ENCODE results near the gene SETBP1.

SETBP1 gene

DNA sequence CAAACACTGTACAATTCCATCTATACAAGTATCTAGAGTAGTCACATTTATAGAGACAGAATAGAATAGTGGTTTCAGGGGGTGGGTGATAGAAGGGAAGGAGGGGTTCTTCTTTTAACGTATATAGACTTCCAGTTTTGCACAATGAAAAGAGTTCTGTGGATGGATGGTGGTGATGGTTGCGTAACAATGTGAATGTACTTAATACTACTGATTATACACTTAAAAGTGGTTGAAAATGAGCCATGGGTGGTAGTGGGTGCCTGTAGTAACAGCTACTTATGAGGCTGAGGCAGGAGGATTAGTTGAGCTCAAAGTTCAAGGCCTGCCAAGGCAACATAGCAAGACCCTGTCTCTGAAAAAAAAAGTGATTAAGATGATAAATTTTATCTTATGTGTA, 85.8 kb downstream of the SETBP1 start:
- no peak for DNase-seq

DNA sequence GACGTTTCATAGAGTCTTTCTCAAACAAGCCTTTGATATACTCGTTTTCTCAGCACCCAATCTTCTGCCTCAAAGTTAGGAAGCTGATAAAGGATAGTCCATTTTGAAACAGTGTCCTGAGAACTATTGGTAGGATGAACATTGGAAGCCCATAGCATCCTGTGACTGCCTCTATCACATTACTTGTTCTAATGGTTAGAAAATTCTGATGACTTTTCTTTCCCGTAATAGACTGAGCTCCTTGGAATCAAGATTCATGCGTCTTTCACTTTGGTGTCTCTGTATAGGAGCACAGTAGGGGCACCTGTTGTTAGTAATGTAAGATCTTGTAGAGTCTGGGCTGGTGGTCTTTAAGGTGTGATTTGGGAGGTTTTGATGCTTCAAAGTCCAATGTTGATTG, 87.1 kb downstream of the SETBP1 start:
- no peak for DNase-seq

DNA sequence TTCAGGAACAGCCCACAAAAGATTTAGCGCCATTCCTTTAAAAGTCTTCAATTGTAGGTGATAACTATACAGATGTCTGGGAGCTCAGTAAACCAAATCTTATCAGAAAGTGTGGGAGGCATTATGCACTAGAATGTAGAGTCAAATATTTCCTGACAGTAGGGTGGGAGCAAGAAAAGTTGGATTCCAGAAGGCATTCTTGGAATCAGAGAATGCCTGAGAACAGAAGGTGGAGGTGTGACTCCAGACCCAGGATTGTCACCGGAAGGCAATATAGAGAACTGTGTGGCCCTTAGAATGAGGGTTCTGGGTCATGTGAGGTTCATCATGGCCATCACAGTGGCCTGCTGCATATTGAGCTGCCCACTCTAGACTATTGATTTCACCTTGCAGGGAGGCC, 90.0 kb downstream of the SETBP1 start:
- no peak for DNase-seq

DNA sequence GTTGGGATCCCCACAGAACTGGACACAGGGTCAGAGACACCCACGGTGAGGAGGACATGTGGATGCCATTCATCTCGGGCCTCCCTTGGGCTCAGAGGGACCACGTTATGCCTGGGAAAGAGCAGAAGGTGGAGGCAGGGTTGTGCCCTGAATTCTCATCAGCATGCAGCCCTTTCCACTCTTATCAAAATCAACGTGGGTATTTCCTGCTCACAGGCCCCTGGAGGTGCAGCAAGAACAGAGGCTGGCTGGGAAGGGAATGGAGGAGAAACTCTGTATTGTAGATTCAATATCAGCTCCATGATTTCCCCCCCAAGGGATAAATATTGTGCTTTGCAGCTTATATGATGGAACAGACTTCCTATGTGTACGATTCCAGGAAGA, 90.9 kb downstream of the SETBP1 start:
- no peak for DNase-seq

DNA sequence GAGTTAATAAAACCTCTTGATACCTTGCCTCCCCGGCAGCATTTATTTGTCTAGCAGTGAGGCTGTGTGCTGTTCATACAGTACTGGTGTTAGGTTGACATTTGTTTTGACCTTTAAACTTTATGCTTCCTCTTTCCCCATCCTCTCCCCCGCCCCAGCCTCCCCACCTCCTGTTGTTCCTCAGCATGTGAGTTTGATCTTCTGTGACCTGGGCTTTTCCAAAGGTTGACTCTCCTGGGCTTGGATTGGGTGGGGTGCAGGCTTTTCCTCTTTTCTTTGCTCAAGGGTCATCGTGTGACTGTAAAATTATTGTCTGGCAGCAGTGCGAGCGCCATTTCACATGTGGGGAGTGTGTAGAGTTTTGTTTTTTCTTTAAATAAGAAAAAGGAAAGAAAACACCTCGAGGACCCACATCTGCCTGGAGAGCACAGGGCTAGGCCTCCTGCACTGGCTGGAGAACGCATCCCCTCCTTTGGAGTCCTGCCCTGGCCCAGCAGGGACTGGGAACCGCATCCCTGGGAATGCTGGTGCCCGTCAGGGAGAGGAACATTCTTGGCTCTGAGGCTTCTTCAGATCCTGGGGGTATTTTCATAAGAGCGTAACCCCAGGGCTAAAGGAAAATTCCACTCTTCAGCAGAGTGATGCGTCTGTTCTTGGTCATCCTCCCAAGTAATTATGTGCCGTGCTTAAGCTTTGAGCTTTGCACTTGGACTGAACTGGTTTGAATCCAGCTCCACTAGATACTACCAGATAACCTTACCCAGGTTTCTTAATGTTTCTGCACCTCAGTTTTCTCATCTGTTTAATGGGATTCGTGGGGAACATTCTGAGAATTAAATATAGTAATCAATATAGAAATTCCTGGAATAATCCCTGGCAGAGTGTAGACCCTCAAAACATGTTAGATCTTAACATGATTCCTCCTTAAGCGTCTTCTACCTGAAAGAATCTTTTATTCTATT, 91.5 kb downstream of the SETBP1 start:
- DNase-seq = no peak

DNA sequence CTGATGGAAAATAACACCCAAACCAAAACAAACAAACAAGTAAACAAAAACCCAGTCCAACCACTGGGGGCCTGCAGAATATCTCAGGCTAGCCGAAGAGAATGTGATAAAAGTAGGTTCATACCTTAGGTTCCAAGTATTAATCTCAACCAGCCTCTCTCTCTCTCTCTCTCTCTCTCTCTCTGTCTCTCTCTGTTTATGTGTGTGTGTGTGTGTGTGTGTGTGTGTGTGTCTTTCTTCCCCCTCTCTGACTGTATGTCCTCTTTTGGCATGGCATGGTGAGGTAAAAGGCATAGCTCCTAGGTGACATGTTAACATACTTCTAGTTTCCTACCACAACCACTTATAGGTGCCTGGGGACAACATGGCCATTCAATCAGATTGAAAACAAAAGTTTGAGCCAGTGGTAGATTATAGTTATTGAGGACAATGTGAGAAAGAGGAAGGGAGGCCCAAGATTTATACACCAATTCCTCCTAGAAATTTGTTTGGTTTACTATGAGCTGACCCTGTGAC, 93.0 kb downstream of the SETBP1 start:
- DNase-seq = no peak

DNA sequence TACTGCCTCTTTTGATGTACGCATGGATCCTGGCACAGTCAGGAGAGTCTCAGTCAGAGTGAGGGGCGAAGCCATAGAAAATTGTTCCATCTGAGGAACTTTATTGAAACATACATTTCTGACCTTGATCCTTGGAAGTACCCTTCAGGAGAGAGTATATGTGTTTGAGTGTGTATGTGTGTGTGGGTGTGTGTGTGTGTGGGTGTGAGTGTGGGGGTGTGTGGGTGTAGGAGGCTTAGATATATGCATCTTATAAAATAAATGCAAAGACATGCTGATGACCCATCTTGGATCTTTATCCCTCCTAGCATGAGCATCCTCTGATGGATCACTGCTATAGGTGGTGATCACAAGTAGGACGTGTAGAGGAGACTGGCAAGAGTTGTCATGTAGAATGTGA, 93.5 kb downstream of the SETBP1 start:
- DNase-seq = no peak

DNA sequence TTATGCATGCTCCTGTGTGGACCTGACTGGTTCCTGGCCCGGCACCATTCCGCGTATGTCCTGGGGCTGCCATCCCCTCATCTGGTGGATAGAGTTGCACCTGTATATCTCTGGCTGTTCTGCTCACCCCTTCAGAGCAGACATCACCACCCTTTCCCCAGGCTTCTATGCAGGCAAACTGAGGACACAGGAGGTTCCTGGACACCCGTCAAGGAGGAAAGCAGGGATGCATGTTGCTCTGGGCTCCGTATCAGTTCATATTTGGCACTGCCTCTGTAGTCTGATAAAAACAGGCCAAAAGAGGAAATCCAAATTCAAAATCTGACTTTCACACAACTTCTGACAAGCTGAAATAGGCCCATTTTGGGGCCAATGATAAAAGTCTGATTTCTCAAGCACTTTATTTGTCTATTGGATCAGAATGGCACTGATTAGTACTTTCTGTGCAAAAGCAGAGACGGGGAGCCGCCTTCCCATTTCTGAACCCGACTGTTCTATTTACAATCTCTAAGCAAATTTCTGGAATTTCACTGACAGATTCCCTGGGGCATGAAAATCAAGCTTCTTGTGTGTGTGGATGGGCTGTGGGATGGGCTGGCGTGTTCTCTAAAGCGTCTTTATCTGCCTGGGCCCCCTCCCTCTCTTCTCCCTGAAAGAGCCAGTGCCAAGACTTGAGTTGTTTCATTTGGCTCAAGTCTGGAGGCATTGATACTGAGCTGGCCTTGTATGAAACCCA, 96.9 kb downstream of the SETBP1 start:
- no peak for DNase-seq

DNA sequence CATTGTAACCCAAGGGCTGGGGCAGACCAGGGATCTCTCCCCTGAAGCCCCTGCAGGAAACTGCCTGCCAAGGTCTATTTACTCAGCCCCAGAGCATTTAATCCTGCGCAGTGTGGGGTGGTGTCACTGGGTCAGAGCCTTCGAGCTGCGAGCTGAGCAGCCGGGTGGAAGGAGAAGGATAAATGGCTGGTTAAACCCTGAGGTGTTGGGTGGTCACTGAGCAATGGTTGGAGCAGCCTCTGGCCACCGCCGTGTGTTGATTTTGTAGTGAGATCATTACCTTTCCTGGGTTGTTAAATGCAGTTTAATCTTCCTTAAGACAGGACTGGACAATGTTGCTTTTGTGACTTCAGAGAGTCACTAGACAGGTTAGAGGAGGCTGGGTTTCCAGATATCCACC, 98.1 kb downstream of the SETBP1 start:
- no peak for DNase-seq

DNA sequence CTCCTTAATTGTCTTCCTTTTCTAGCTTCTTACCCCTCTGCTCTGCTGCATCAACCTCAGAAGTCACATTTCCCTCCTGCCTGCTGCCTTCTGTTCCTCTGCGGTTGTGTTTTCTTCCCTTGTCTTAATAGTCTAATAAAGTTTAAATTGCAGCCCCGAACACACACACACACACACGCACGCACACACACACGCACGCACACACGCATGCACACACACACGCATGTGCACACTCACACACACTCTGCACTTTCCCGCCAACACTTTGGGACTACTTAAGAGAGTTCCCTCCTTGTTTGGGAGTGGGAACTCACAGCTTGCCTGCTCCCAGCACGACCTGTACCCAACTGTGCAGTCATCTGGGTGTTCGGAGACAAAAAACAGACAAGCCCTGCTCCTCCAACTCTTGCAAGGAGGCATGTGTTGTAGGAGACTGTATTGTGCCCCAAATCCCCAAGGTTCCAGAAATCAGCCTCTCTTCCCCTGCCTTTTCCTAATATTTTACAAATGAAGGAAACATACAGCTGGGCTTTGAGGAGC, 99.1 kb downstream of the SETBP1 start:
- no peak for DNase-seq

DNA sequence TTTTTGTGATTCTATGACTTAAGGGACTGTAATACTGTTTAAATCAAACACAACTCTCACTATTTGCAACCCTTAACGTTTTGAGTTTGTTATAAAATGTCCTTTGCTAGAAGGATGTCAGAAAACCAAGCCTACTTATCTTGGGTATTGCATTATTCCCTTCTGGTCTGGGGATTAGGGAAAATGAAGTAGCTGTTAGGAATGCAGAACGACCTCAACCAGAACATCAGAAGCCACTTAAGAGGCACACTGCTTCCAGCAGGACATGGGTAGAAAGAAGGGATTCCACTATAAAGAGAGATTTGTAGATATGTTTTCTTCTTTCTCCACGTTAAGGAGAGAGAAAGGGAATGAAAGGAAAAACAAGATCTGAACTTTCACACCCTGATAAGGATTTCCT, 101.2 kb downstream of the SETBP1 start:
- no peak for DNase-seq

DNA sequence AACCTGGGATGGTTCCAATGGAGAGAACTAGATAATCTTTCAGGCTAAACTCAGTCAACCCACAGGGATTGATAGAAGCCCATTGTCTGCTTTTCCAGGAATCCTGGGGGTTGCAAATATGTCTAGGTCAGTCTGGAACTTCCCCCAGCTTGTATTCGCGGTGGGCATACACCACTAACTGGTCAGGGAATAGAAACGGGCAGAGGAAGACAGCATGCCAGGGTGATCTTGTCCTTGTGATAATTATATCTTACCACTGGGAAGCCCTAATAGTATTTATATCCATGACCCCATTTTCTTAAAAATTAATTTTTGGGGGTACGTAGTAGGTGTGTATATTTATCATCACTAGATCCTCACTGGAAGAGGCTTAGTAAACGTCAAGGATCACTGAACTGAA, 101.9 kb downstream of the SETBP1 start:
- DNase-seq = no peak

DNA sequence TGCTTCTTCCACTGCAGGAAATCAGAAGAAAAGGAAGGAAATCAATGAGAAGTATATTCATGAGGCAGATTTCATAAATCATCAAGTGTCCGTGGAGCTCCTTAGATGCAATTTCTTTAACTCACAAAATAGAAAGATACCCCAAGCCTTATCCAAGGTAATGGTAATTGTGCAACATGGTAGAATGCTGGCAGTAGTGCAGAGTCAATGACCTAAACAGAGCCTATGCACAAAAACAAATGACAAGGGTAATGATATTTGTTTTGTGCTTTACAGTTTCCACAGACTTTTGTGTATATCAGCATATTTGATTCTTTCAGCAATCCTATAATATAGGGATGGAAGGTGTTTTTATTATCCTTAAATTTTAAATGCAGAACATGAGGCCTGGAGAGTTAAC, 102.7 kb downstream of the SETBP1 start:
- DNase-seq = no peak

DNA sequence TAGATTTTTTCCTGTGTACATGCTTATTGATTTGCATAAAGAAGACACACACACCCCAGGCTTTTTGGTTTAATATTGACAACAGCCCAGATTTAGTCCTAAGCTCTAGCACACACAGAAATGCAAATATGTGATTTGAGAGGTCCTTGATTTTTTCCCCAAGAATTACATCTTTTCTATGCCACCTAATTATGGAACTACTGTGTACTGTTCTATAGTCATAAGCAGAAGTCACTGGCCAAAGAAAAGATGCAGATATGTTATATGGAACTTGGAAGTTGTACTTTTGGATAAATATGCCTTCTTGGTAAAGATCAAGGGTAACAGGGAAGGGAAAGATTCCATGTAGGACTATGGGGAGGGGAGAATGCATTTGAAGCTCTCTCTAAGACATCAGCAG, 105.6 kb downstream of the SETBP1 start:
- no peak for DNase-seq

DNA sequence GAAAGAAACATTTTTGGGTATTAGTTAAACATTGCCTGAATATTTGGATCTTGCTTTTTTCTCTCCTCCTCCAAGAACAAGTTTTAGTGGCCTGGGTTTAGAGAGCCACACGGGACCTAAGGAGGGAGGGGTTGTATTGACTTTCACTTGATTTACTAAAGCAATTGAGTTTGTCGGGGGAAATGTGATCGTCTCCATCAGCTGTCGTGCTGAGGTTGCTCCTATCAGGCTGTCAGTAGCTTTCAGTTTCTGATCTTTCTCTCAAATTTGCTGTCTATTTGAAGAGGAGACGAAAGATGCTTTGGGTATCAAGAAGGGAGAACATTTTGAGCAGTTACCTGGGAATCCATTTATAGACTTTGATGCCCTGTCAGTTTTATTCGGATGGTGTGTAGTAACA, 106.0 kb downstream of the SETBP1 start:
- no peak for DNase-seq

DNA sequence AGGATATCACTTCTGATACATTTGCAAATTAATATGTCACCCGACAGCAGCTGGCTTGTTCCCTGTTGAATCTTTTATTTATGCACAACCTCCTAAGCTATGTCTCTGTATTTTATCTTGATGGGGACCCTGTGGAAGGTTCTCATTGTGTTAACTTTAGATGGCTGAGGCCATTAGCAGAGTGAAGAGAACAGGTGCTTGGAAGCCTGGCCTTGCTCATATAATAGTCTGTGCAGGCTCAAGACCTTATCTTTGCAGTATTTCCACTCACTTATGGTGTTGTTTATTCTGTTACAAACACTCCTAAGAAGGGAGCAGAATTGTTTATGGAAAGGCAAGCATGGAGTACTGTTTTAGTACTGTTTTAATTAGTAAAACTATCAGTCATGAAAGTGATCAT, 107.6 kb downstream of the SETBP1 start:
- DNase-seq = no peak

DNA sequence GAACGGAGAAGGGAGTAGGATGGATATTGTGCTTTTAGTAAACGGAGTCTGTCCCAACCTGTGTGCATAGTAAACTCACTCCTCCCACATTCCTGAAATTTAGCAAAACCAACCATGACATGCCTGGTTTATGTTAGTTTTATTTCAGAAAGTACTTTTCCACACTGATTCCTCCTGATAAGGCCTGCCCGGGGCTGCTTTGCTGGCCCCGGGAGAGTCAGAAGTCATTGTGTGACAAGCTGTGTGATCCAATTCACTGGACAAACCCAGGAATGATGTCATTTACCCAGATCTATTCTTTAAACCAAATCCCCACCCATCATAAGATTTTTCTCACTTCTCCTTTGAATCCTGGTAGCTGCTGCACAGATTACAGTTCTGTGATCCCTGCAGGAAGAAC, 109.0 kb downstream of the SETBP1 start:
- DNase-seq = no peak

DNA sequence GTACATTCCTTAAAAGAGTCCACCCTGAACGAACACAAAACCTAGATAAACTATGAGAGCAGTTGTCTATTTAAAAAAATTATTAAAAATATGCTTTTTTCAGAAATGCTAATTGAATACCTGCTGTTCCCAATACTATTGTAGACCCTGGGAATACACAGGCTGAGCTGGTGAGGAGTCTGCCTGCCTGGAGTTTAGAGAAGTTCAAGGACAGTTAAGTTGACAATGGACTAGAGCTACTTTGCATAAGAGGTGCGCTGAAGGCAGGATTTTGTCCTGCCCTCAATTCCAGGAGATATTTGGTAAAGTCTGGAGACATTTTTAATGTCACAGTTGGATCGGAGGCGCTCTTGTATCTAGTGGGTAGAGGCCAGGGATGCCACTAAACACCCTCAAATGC, 110.2 kb downstream of the SETBP1 start:
- DNase-seq = no peak

DNA sequence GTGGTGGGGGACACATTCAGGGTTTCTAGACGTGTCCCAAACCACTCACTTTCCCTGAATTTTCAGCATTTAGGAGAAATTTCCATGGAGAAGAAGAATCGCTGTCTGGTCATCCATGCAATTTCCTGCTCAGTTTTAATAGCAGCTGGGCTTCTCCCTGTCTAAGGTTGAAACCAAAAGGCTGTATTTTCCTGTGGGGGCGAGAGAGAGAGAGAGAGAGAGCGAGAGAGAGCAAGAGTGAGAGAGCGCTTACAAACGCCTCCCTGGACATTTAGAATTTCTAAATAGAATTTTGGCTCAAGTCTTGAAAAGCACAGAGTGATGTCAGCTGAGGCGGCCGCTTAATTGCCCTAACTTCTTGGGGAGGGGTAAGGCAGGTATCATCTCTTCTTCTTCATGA, 110.8 kb downstream of the SETBP1 start:
- DNase-seq = no peak

DNA sequence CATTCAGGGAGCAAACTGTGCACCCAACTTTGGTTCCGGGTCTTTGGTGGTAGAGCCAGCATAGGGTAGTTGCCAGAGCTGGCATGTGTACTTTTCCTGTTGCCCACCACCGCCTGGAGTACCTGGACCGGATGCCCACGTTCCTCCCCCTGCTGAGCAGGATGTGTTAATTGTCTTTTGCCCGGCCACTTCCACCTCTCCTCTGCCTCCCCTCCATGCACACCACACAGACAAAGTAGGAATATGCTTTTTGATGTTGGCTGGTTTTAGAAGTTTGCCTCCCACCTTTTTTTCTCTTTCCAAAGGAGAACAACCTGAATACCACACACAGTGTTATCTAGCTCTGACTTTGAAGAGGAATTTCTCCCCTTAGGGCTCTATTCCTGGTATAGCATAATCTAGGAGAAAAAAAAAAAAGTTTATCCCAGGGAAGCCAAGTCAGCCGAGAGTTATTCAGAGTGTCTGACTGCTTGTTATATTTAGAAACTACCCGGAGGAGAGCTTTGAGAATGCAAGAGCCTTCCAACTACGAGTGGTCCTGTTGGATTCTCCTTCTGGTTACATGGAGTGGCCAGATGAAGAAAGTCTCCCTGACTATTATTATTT, 111.9 kb downstream of the SETBP1 start:
- no peak for DNase-seq

DNA sequence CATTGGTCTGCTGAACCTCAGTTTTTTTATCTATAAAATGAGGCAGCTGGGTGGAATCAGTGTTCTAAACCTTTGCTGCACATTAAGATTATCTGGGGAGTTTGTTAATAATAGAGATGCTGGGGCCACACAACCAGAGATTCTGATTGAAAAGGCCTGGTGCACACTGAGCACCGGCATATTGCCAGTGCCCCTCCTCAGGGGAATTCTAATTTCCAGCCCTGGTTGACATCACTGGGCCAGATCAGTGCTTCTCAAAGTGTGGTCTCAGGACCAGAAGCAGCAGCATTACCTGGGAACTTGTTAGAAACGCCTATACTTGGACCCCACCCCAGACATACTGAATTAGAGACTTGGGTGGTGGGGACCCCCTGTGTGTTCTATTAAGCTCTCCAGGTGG, 112.5 kb downstream of the SETBP1 start:
- DNase-seq = no peak

DNA sequence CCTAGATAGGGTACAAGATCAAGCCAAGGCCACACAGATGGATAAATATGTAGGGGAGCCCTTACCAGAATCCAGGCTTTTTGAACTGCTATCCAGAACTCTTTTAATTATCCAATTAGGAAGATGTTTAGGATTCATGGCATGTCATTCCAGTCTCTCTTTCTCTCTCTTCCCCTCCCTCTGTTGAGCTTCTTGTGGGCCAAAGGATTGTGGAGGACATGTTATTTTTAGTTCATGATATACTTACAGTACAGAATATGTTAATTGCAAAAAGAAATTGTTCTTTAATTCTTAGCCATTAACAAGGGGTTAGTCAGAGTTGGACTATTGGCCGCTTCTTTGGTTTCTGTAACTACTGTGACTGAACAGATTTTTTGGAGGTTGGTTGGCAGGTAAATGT, 113.0 kb downstream of the SETBP1 start:
- DNase-seq = no peak

DNA sequence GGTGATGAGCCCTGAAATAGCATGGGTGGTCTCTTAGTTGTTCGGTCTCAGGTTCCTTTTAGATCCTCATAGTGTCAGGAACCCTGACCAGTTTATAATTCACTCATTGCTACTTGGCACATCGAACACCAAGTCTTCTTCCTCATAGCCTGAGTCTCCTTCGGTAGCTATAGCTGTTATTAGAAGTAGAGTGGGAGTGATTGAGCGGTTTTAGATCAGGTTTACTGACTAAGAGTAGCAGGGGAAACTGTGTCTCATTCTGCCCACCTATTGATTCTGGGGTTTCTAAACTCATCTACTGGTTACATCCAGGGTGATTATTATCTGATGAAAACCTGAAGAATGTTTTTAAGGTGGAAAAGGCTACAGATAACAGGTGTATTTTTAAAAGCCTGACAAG, 114.6 kb downstream of the SETBP1 start:
- no peak for DNase-seq

Measured in GF-D8 (cell line).